Fibroblast of peridontal ligament (primary cell): ENCODE results near the gene OR52A1.
"Not testable (repeated sequence)": the region's sequence is repeated elsewhere in the genome, so short reads cannot be mapped to it uniquely, and the experiment has no call there.

Experiments used
- DNase-seq: peaks from one replicate; pipeline ENCODE4 v3.0.0-alpha.2; 2010; ENCODE audit errors: extremely low read depth

OR52A1 gene

GRCh38 chr11:5154657-5155056, at the start of gene OR52A1:
OR52A1 (minus strand) TSS chr11:5154757; CDS start chr11:5152369, 2,388 bp downstream.
- DNase-seq = no peak

- peak; percentile 77 for DNase-seq
Measured at GRCh38 chr11:5203366-5203765, 48.8 kb upstream of the OR52A1 start.

DNA sequence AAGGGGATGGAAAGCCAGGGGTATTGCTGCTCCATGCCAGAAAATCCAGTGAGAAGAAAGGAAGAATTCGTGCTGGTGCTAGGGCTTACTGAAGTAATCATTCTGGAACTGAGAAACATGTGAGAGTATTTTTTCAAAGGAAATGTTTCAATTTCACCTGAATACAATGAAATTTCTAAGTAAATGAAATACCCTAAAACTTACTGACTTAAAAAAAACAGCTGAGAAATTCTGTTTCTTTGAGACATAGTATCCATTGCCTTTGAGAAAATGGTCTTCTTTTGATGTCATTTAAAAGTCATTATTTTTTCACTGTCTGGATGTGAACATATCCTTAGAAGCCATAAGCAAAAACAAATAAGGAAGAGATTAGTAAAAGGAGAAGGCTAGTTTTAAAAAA, 46.0 kb upstream of the OR52A1 start, which contains the start of gene OR51V1:
OR51V1 (minus strand) TSS at position 101 of the 400 bp plus-strand sequence; CDS start at position 101, 0 bp downstream.
- DNase-seq = no peak

- no peak for DNase-seq
Measured at GRCh38 chr11:5198285-5198684, 43.7 kb upstream of the OR52A1 start.

GRCh38 chr11:5197536-5197935, 43.0 kb upstream of the OR52A1 start:
- peak; percentile 66 for DNase-seq

DNA sequence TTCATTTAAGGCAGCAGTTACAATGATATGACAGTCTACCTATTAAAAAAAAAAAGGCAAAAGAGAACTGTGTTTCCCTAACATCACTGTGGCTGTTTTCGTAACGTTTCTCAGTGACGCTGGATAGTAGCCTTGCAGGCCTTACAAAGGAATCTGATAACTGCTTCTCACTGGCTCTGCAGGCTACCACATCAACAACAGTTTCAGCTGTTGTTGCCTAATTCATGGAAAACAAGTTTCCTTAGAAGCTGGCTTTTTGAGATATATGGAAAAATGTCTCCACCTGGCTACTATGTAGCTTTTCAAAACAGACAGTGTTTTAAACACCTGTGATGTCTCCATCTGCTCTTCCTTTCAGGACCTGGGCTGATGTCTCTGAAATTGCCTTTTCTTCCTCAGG, 42.2 kb upstream of the OR52A1 start:
- DNase-seq = peak; percentile 47

GRCh38 chr11:5196067-5196466, 41.5 kb upstream of the OR52A1 start:
- DNase-seq = no peak

DNA sequence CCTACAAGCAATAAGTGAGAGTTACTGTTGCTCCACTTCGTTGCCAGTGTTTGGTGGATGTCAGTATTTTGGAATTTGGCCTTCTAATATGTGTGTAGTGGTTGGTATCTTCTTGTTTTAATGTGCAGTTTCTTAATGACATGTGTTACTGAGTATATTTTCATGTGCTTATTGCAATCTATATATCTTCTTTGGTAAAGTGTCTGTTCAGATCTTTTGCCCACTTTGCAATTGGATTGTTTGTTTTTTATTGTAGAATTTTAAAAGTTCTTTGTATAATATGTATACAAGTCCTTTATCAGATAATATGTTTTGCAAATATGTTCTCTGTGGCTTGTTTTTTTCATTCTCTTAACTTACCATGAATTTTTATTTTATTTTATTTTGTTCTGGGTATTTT, 38.2 kb upstream of the OR52A1 start:
- DNase-seq = no peak

DNA sequence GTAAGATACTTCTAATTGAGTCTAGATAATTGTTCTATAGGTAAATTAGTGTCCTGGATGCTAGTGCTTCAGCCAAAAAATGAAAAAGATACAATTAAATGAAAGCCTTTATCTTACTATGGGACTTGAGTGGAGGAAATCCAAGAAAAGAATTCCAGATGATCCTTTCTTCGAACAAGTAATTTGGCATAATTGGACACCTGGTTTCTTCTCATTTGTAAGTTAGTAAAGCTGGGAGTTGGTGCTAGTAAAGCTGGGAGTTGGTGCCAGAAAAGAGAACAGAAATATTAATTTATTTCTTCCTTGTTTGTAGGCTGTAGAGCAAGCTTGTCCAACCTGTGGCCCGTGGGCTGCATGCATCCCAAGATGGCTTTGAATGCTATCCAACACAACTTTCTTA, 33.6 kb upstream of the OR52A1 start:
- DNase-seq = no peak

- DNase-seq = no peak
Measured at GRCh38 chr11:5178046-5178837, 23.7 kb upstream of the OR52A1 start.

DNA sequence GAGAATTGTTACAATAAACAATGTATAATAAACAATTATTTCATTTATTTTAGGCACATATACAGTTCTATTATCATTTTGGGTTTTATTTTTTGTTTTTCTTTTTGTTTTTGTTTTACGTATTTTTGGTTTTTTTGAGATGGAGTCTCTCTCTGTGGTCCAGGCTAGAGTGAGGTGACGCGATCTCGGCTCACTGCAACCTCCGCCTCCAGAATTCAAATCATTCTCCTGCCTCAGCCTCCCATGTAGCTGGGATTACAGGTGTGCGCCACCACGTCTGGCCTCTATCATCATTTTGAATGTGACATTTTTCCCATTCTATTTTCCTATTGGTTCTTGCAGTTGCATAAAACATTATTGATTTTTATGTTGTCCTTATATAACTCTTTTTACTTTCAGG, 20.4 kb upstream of the OR52A1 start:
- no peak for DNase-seq

DNA sequence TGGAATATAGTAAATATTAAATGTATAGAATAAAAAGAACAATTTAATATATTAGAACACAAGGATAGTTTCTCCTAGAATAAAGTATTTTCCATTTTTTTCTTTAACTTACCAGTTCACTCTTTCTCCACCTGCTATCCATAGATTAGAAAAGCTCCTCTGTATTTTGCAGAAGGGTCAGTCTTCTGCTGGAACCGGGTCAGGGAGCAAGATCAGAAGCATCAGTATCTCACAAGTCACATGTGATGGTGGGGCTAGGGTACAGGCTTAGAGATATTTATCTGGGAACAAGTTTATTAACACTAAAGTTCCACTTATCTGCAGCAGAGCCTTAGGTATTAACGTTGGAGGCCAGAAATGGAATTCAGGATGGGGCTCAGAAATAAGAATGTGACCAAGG, 17.3 kb upstream of the OR52A1 start:
- no peak for DNase-seq

DNA sequence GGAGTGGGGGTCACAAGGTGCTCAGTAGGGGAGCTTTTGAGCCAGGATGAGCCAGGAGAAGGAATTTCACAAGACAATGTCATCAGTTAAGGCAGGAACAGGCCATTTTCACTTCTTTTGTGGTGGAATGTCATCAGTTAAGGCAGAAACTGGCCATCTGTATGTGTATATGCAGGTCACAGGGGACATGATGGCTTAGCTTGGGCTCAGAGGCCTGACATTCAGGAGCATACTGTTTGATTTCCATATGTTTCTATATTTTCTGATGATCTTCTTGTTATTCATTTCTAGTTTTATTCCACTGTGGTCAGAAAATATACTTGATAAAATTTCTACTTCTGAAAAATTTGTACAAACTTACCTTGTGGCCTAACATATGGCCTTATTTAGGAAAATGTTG, 11.3 kb upstream of the OR52A1 start:
- DNase-seq = not testable (repeated sequence)

DNA sequence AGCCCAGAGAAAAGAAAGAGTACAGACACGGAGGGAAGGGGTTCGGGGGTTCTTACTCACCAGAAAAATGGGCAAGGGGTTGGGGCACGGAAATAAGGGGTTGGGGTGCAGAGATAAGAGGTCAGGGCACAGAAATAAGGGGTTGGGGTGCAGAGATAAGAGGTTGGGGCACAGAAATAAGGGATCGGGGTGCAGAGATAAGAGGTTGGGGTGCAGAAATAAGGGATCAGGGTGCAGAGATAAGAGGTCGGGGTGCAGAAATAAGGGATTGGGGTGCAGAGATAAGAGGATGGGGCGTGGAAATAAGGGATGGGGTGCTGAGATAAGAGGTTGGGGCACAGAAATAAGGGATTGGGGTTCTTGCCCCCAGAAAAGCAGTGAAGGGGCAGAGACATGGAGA, 10.2 kb upstream of the OR52A1 start:
- not testable (repeated sequence) for DNase-seq

DNA sequence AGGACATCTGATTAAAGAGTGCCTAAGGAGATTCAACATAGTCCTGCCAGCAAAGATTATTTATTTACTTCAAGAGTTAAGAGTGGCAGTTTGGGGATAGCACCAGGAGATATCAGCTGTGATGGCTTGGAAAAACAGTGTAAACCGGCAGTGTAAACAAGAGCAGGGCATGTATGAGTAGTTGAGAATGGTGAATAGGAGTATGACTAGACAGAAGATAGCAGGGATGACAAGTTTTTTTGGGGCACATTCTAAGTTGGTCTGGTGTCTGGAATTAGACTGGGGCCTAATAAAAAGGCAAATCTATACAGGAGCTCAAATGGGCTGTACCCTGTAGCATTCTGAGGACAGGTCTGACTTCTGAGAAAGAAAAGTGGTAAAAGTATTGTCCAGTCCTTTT, 6.5 kb upstream of the OR52A1 start:
- DNase-seq = not testable (repeated sequence)

GRCh38 chr11:5160217-5160616, 5.7 kb upstream of the OR52A1 start:
- not testable (repeated sequence) for DNase-seq

GRCh38 chr11:5159806-5160205, 5.2 kb upstream of the OR52A1 start:
- DNase-seq = no peak

- no peak for DNase-seq
Measured at GRCh38 chr11:5153574-5154431, 754 bp downstream of the OR52A1 start.

DNA sequence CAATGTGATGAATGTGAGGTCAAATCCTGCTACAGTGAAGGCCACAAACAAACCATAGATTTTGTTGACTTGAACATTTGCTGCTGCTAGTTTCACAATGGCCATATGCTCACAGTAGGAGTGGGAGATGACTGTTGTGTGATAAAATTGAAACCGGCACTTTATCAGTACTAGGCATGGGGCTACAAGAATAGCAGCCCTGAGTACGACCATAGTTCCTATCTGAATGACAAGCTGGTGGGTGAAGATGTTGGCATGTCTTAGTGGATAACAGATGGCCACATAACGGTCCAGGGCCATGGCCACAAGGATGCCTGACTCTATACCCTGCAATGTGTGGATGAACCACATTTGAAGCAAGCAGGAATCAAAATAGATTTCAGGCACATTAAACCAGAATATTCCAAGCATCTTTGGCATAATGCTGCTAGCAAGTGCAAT, 2.8 kb downstream of the OR52A1 start:
- DNase-seq = no peak

DNA sequence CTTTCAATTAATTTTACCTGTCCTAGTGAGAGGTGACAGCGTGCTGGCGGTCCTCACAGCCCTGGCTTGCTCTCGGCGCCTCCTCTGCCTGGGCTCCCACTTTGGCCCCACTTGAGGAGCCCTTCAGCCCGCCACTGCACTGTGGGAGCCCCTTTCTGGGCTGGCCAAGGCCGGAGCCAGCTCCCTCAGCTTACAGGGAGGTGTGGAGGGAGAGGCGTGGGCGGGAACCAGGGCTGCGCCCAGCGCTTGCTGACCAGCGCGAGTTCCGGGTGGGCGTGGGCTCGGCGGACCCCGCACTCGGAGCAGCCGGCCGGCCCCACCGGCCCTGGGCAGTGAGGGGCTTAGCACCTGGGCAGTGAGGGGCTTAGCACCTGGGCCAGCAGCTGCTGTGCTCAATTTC, 10.4 kb downstream of the OR52A1 start:
- not testable (repeated sequence) for DNase-seq

- no peak for DNase-seq
Measured at GRCh38 chr11:5137996-5138395, 16.6 kb downstream of the OR52A1 start, which contains the start of gene OR52A5. OR52A5 (minus strand) TSS chr11:5138356; CDS start chr11:5132642, 5,714 bp downstream.

DNA sequence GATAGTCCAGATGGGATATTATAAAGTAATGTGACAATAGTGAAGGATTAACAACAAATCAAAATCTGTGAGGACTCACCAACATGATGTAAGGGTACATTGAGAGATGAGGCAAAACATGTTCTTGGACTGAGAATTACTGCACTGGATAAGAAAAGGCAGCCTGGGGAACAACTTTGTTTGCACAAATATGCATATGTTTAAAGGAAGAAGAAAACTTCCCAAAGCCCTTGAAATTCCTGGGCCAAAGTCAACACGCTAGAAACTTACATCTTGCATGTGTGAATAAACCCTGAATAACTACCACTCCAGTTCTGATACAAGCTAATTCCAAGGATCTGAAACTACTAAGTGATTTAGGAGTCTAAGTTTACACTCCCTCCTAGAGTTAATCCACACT, 17.5 kb downstream of the OR52A1 start:
- DNase-seq = peak; percentile 2

DNA sequence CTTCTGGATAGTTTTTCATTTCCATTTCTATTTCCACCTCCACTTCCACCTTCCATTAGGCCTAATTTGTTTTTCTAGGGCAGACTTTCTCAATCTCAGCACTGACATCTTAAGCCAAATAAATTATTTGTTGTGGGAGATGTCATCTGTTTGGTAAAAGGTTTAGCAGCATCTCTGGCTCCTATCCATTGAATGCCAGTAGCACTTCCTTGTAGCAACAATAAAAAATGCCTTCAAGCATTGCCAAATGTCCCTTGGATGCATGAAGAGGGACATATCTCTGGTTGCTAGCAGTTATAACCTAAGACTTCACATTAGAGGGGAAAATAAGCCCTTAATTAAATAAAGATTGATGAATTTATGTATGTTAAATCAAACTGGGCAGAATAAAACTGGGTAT, 18.3 kb downstream of the OR52A1 start:
- no peak for DNase-seq
